GM18508 (cell line): ENCODE results near the gene MCCD1.
A peak's percentile ranks its signal among the peaks of the same experiment; 100 is the strongest.

Experiments
- ATAC-seq: cut with Tn5 transposase; IDR thresholded peaks from one replicate; pipeline ENCODE4 v1.9.1; 2021; ENCODE audit warnings: moderate number of reproducible peaks; ENCODE audit not compliant: insufficient read depth, unreplicated experiment

The MCCD1 gene

DNA sequence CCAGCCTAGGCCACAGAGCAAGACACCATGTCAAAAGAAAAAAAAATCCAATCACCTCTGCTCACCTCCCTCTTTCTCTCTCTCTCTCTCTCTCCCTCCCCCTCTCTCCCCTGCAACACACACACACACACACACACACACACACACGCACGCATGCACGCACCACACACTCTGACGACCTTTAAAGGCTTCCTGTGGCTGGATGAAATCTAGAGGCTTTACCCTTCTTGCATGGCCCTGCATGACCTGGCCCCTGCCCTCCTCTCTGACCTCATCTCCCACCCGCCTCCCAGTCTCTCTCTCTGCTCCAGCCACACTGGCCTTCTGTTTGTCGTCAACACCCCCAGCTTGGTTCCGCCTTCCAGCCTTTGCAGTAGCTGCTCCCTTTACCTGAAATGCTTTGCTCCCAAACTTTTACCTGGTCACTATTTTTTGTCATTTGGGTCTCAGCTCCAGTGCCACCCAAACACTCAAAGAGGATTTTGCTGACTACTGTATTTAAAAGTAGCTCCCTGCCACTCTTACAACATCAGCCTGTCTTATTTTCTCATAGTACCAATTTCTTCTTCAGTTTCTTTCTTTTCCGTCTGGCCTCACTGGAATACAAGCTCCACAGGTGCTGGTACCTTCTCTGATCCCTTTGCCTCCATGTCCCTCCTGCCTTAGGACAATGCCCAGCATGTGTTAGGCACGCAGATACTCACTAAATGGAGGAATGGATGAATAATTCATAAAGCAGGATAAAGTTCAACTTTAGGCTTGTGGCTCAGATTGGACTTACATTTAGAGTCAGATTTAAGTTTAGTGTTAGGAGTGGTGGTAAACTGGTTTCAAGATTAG lies 39.0 kb downstream of the MCCD1 start:
- ATAC-seq = no peak

- peak; percentile 52 for ATAC-seq
These were observed 39.8 kb downstream of the MCCD1 start for GRCh38 chr6:31568537-31568961.

DNA sequence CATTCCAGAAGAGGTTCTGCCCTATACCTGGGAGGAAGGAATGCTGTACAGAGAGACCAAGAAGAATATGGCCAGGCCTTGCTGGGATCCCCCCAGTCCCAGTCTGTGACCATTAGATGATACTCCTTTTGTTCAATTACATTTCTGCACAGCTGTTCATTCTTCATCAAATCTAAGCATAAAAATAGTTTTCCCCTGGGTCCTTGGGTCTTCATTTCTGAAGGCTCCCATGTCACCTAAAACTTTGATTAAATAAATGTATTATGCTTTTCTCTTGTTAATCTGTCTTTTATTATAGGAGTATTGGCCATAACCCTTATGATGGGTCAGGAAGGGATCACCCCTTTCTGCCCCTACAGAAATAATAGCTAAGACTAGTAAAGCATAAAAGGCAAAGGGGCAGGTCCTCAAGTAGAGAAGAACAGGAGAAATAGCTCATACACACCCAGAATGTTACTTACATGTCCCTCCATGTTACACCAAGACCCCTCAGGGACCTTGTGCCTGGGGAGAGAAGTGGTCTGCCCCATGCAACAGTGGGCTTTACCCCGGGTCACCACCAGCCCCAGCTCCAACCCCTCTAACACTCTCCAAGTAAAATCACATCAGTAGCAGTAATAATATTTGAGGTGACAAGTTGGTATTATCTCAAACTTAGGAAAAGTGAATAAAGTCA lies 41.2 kb downstream of the MCCD1 start:
- ATAC-seq = no peak

DNA sequence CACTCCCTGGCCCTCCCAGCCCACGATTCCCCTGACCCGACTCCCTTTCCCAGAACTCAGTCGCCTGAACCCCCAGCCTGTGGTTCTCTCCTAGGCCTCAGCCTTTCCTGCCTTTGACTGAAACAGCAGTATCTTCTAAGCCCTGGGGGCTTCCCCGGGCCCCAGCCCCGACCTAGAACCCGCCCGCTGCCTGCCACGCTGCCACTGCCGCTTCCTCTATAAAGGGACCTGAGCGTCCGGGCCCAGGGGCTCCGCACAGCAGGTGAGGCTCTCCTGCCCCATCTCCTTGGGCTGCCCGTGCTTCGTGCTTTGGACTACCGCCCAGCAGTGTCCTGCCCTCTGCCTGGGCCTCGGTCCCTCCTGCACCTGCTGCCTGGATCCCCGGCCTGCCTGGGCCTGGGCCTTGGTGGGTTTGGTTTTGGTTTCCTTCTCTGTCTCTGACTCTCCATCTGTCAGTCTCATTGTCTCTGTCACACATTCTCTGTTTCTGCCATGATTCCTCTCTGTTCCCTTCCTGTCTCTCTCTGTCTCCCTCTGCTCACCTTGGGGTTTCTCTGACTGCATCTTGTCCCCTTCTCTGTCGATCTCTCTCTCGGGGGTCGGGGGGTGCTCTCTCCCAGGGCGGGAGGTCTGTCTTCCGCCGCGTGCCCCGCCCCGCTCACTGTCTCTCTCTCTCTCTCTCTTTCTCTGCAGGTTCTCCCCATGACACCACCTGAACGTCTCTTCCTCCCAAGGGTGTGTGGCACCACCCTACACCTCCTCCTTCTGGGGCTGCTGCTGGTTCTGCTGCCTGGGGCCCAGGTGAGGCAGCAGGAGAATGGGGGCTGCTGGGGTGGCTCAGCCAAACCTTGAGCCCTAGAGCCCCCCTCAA lies 43.5 kb downstream of the MCCD1 start, which contains the start of gene LTA:
LTA (plus strand) TSS at position 249 of the 871 bp plus-strand sequence; CDS start at position 703, 454 bp downstream.
- ATAC-seq = no peak

DNA sequence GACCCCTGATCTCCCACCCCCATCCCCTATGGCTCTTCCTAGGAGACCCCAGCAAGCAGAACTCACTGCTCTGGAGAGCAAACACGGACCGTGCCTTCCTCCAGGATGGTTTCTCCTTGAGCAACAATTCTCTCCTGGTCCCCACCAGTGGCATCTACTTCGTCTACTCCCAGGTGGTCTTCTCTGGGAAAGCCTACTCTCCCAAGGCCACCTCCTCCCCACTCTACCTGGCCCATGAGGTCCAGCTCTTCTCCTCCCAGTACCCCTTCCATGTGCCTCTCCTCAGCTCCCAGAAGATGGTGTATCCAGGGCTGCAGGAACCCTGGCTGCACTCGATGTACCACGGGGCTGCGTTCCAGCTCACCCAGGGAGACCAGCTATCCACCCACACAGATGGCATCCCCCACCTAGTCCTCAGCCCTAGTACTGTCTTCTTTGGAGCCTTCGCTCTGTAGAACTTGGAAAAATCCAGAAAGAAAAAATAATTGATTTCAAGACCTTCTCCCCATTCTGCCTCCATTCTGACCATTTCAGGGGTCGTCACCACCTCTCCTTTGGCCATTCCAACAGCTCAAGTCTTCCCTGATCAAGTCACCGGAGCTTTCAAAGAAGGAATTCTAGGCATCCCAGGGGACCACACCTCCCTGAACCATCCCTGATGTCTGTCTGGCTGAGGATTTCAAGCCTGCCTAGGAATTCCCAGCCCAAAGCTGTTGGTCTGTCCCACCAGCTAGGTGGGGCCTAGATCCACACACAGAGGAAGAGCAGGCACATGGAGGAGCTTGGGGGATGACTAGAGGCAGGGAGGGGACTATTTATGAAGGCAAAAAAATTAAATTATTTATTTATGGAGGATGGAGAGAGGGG lies 44.7 kb downstream of the MCCD1 start:
- ATAC-seq = no peak

- no peak for ATAC-seq
These were observed 45.6 kb downstream of the MCCD1 start for GRCh38 chr6:31574106-31575061.

GRCh38 chr6:31575335-31575901 lies 46.7 kb downstream of the MCCD1 start, which contains the start of gene TNF:
TNF (plus strand) TSS chr6:31575565; CDS start chr6:31575742, 177 bp downstream.
- no peak for ATAC-seq

- ATAC-seq = no peak
These were observed 47.4 kb downstream of the MCCD1 start for GRCh38 chr6:31575952-31576685.

GRCh38 chr6:31576897-31577578 lies 48.3 kb downstream of the MCCD1 start:
- no peak for ATAC-seq

GRCh38 chr6:31577579-31577966 lies 48.8 kb downstream of the MCCD1 start:
- ATAC-seq = no peak

- ATAC-seq = no peak
These were observed 49.7 kb downstream of the MCCD1 start for GRCh38 chr6:31578184-31579118.

GRCh38 chr6:31579119-31579505 lies 50.4 kb downstream of the MCCD1 start:
- no peak for ATAC-seq
